GM21360 (cell line): ENCODE data around the gene LYSMD4.
"Not testable (repeated sequence)": the region's sequence is repeated elsewhere in the genome, so short reads cannot be mapped to it uniquely, and the experiment has no call there.

Source experiments
- ATAC-seq: cut with Tn5 transposase; IDR thresholded peaks from one replicate; pipeline ENCODE4 v1.9.1; 2021; ENCODE audit warnings: mild to moderate bottlenecking, moderate library complexity; ENCODE audit not compliant: unreplicated experiment

The LYSMD4 gene

GRCh38 chr15:99733268-99734039, at the start of gene LYSMD4:
Gene LYSMD4 (minus strand): TSS chr15:99733437. CDS start chr15:99731999, 1,438 bp downstream.
- peak; percentile 99 for ATAC-seq

- ATAC-seq, result not testable (repeated sequence)
These were observed 48.8 kb upstream of the LYSMD4 start for GRCh38 chr15:99782029-99782428.

GRCh38 chr15:99777144-99777543, 43.9 kb upstream of the LYSMD4 start:
- ATAC-seq, result no peak

- no peak for ATAC-seq
These were observed 31.3 kb upstream of the LYSMD4 start for GRCh38 chr15:99764522-99764921.

GRCh38 chr15:99763827-99764226, 30.6 kb upstream of the LYSMD4 start:
- no peak for ATAC-seq

GRCh38 chr15:99762288-99762687, 29.1 kb upstream of the LYSMD4 start:
- no peak for ATAC-seq

- peak; percentile 94 for ATAC-seq
These were observed 22.6 kb upstream of the LYSMD4 start for GRCh38 chr15:99755692-99756409.

GRCh38 chr15:99753066-99753465, 19.8 kb upstream of the LYSMD4 start:
- ATAC-seq, result no peak

- ATAC-seq, result no peak
These were observed 19.3 kb upstream of the LYSMD4 start for GRCh38 chr15:99752556-99752955.

- not testable (repeated sequence) for ATAC-seq
These were observed 17.1 kb upstream of the LYSMD4 start for GRCh38 chr15:99750326-99750725.

- no peak for ATAC-seq
These were observed 16.1 kb upstream of the LYSMD4 start for GRCh38 chr15:99749386-99749785.

- ATAC-seq, result no peak
These were observed 12.3 kb upstream of the LYSMD4 start for GRCh38 chr15:99745370-99746086.

GRCh38 chr15:99744142-99744541, 10.9 kb upstream of the LYSMD4 start:
- ATAC-seq, result no peak

GRCh38 chr15:99741835-99742234, 8.6 kb upstream of the LYSMD4 start:
- no peak for ATAC-seq

- ATAC-seq, result no peak
These were observed 5.0 kb upstream of the LYSMD4 start for GRCh38 chr15:99738021-99738847.

- ATAC-seq, result no peak
These were observed 3.5 kb upstream of the LYSMD4 start for GRCh38 chr15:99736702-99737101.

GRCh38 chr15:99735868-99736267, 2.6 kb upstream of the LYSMD4 start:
- ATAC-seq, result no peak

- ATAC-seq, result no peak
These were observed 1.3 kb upstream of the LYSMD4 start for GRCh38 chr15:99734575-99734974.

GRCh38 chr15:99734040-99734291, 729 bp upstream of the LYSMD4 start:
- not testable (repeated sequence) for ATAC-seq

- peak; percentile 4 for ATAC-seq
These were observed 428 bp downstream of the LYSMD4 start for GRCh38 chr15:99732751-99733267.
